ENCODE results near the gene TRAT1. TPM values are rescaled to one million over a fixed set of nuclear protein-coding genes. Genes with fewer than 3 reads are reported as not detected.

Gene TRAT1
- total RNA-seq, 2 experiments from 2014 or later: not detected

DNA sequence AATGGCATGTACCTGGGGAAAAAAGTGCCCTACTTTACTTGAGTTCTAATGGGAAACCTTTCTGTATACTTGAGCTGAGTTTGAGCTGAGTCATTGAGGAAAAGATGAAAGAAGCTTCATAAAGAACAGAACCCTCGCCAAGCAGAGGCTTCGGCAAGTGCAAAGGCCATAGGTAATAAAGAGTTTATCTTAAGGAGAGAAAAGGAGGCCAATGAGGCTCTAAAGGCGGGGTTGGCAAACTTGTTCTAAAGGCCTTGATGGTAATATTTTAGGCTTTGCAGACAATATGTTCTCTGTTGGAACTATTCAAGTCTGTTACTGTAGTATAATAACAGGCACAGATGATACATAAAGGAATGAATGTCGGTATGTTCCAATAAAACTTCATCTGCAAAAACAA, 17.6 kb upstream of the TRAT1 start:
- no TSS peak for BruUV-seq (replicated peaks)
- no peak for DNase-seq (ENCODE audit: low spot score)
- CTCF ChIA-PET (ENCODE audit: unreplicated experiment): no interaction called here
- no peaks in the 10 kb centered on the region for H3K36me3 ChIP-seq (ENCODE audit: insufficient read depth, low read length)
- no peaks in the 10 kb centered on the region for H3K79me2 ChIP-seq (ENCODE audit: insufficient read depth, low read depth, low read length)
- no peak overlapping the region for H3K27ac ChIP-seq (ENCODE audit: low read depth, low read length, poor library complexity, severe bottlenecking)
- H3K4me1 ChIP-seq (ENCODE audit: insufficient read depth, low read length, poor library complexity, severe bottlenecking): no peaks in the 10 kb centered on the region
- no peak overlapping the region for H2AFZ ChIP-seq (ENCODE audit: low read length)
- no peaks in the 10 kb centered on the region for H3K9me3 ChIP-seq (ENCODE audit: low read length)
- no peak overlapping the region for H3K4me2 ChIP-seq (ENCODE audit: low read length)
- H3K4me3 ChIP-seq (ENCODE audit: low read depth, low read length, poor library complexity, severe bottlenecking): no peak overlapping the region
- TF ChIP-seq, protein P1, sequence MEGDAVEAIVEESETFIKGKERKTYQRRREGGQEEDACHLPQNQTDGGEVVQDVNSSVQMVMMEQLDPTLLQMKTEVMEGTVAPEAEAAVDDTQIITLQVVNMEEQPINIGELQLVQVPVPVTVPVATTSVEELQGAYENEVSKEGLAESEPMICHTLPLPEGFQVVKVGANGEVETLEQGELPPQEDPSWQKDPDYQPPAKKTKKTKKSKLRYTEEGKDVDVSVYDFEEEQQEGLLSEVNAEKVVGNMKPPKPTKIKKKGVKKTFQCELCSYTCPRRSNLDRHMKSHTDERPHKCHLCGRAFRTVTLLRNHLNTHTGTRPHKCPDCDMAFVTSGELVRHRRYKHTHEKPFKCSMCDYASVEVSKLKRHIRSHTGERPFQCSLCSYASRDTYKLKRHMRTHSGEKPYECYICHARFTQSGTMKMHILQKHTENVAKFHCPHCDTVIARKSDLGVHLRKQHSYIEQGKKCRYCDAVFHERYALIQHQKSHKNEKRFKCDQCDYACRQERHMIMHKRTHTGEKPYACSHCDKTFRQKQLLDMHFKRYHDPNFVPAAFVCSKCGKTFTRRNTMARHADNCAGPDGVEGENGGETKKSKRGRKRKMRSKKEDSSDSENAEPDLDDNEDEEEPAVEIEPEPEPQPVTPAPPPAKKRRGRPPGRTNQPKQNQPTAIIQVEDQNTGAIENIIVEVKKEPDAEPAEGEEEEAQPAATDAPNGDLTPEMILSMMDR (conservative IDR thresholded peaks at IDR 0.05; ENCODE audit: low read length): no peak
- TF ChIP-seq EZH2phosphoT487 (IDR thresholded peaks at IDR 0.05; ENCODE audit: borderline replicate concordance, low read depth, low read length): no peak
- POLR2A ChIA-PET: interaction anchor here (0.6 kb wide), 1 partner anchor 10 kb away, joined by 4 read pairs; no protein-coding TSS in a partner anchor
- no peaks in the 10 kb centered on the region for H3K9me2 ChIP-seq (ENCODE audit: insufficient read depth, low read length)
- intact Hi-C loops (cut with micrococcal nuclease; ENCODE audit: unreplicated experiment): no loop called here
- H4K20me1 ChIP-seq (ENCODE audit: insufficient read depth, low read length): no peaks in the 10 kb centered on the region

DNA sequence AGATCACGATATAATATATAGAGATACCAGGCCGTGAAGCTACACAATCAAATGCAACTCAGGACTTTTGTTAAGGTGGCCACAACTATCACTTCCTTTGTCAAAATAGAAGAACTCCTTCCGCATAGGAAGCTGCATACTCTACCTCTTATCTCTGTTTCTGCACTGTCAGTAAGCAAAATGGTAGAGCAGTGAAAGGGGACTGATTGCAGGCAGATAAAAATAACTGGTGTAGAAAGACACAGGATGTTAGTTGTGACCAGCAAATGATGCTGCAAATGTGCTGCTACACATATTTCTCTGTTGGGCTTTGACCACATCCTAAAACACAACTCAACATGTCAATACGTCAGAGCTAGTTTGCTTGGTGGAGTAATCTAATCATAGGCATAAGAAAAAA, 16.3 kb upstream of the TRAT1 start:
- no peak for DNase-seq (ENCODE audit: low spot score)
- no peaks in the 10 kb centered on the region for H3K9me2 ChIP-seq (ENCODE audit: insufficient read depth, low read length)
- H3K4me1 ChIP-seq (ENCODE audit: insufficient read depth, low read length, poor library complexity, severe bottlenecking): no peaks in the 10 kb centered on the region
- H3K4me3 ChIP-seq (ENCODE audit: low read depth, low read length, poor library complexity, severe bottlenecking): no peak overlapping the region
- no peak overlapping the region for H3K4me2 ChIP-seq (ENCODE audit: low read length)
- H3K36me3 ChIP-seq (ENCODE audit: insufficient read depth, low read length): no peaks in the 10 kb centered on the region
- intact Hi-C loops (cut with micrococcal nuclease; ENCODE audit: unreplicated experiment): no loop called here
- no TSS peak for BruUV-seq (replicated peaks)
- no peaks in the 10 kb centered on the region for H4K20me1 ChIP-seq (ENCODE audit: insufficient read depth, low read length)
- H3K9me3 ChIP-seq (ENCODE audit: low read length): no peaks in the 10 kb centered on the region
- TF ChIP-seq EZH2phosphoT487 (IDR thresholded peaks at IDR 0.05; ENCODE audit: borderline replicate concordance, low read depth, low read length): no peak
- ChIA-PET POLR2A (interaction anchor here (1.3 kb wide), 1 partner anchor 18 kb away, joined by 3 read pairs; no protein-coding TSS in a partner anchor), CTCF (ENCODE audit: unreplicated experiment) (no interaction called here)
- no peak overlapping the region for H2AFZ ChIP-seq (ENCODE audit: low read length)
- H3K27ac ChIP-seq (ENCODE audit: low read depth, low read length, poor library complexity, severe bottlenecking): no peak overlapping the region
- no peaks in the 10 kb centered on the region for H3K79me2 ChIP-seq (ENCODE audit: insufficient read depth, low read depth, low read length)

GRCh38 chr3:108818404-108818803, 4.2 kb upstream of the TRAT1 start:
- Histone ChIP-seq H4K20me1 (ENCODE audit: insufficient read depth, low read length) (no peaks in the 10 kb centered on the region), H3K9me3 (ENCODE audit: low read length) (no peaks in the 10 kb centered on the region), H3K4me1 (ENCODE audit: insufficient read depth, low read length, poor library complexity, severe bottlenecking) (no peaks in the 10 kb centered on the region), H3K27ac (ENCODE audit: low read depth, low read length, poor library complexity, severe bottlenecking) (no peak overlapping the region), H3K9me2 (ENCODE audit: insufficient read depth, low read length) (no peaks in the 10 kb centered on the region), H3K36me3 (ENCODE audit: insufficient read depth, low read length) (no peaks in the 10 kb centered on the region), H3K79me2 (ENCODE audit: insufficient read depth, low read depth, low read length) (no peaks in the 10 kb centered on the region), H3K4me2 (ENCODE audit: low read length) (no peak overlapping the region), H3K4me3 (ENCODE audit: low read depth, low read length, poor library complexity, severe bottlenecking) (no peak overlapping the region), H2AFZ (ENCODE audit: low read length) (no peak overlapping the region)
- ChIA-PET CTCF (ENCODE audit: unreplicated experiment) (no interaction called here), POLR2A (interaction anchor here (0.7 kb wide), 1 partner anchor 53 kb away, joined by 3 read pairs; no protein-coding TSS in a partner anchor)
- TF ChIP-seq, protein P1 (conservative IDR thresholded peaks at IDR 0.05; ENCODE audit: low read length): peak; percentile 42; the same call in 1 of the 2 replicates
- no peak for TF ChIP-seq EZH2phosphoT487 (IDR thresholded peaks at IDR 0.05; ENCODE audit: borderline replicate concordance, low read depth, low read length)
- BruUV-seq (replicated peaks): no TSS peak
- intact Hi-C loops (cut with micrococcal nuclease; ENCODE audit: unreplicated experiment): no loop called here
- peak; percentile 21 for DNase-seq (ENCODE audit: low spot score)

All from OCI-LY7 (cell line).